ENCODE measurements around the gene B9D1.

B9D1 gene

DNA sequence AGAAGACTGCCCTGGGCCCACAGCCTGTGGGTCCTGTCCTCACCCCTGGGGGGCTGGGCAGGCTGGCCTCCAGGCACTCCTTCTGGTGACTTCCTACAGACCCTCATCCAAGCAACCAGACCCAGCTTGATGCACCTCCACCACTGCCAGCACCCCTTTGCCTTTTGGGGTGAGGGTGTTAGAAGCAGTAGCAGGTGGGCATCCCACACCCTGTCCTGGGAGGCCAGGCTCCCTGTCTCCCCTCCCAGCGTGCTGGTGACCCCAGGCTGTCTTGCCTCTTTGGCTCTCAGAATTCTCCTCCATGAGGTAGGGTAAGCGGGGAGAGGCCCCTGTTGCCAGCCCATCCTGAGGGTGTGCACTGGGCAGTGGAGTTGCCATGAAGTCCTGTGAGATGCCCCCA, 33.4 kb downstream of the B9D1 start:
- DNase-seq (ENCODE audit: low read depth): no peak

DNA sequence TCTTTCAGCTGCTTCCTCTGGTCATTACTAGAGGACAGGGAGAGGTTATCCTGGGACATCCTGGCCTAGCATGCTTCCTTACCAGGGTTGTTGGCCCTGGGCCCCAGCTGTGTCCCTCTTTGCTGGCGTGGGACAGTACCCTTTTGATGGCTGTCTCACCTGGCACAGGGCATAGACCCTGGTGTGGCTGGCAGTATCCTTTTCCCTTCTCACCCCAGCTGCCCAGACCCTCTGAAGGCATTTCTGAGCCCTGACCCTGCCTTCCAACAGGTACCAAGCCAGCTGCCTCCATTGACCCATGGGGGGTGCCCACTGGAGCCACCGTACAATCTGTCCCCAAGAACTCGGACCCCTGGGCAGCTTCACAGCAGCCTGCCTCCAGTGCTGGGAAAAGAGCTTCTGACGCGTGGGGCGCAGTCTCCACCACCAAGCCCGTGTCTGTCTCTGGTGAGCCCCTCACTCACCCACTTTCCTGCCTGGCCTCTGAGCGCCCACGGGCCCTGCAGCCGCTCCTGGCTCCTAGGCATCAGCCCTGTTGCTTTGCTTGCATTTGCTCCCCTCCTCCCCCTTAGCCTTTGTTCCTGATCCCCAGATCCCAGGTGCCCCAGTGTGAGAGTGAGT, 34.0 kb downstream of the B9D1 start:
- H3K4me3 ChIP-seq (ENCODE audit: low read depth, low read length): no peak overlapping the region

More for the DNA sequence above, 33.4 kb downstream of the B9D1 start:
- no peak overlapping the region for H3K4me3 ChIP-seq (ENCODE audit: low read depth, low read length)

DNA sequence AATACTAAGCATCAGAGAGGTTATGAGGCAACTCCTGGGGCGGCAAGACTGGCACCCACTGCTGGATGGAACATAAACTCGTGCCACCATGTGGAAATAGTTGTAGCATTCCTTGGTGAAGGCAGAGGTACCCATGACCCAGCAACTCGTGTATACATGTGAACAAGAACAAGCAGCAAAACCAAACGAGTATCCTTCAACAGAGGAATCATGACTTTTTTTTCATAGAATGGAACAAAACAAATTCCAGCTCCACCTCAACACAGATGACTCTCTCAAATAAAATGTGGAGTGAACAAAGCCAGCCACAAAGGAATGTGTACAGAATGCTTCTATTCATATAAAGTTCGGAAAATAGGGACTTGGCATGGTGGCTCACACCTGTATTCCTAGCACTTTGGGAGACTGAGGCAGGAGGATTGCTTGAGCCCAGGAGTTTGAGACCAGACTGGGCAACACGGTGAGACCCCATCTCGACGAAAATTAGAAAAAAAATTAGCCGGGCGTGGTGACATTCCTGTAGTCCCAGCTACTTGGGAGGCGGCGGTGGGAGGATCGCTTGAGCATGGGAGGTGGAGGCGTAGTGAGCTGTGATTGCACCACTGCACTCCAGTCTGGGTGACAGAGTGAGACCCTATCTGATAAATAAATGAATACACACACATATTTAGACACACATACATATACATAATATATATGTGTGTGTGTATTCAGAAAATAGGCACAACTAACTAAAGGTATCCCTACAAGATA, 35.3 kb downstream of the B9D1 start:
- DNase-seq (ENCODE audit: low read depth): peak; percentile 54
- no peak overlapping the region for H3K4me3 ChIP-seq (ENCODE audit: low read depth, low read length)

More for the DNA sequence above, 34.0 kb downstream of the B9D1 start:
- DNase-seq (ENCODE audit: low read depth): no peak

DNA sequence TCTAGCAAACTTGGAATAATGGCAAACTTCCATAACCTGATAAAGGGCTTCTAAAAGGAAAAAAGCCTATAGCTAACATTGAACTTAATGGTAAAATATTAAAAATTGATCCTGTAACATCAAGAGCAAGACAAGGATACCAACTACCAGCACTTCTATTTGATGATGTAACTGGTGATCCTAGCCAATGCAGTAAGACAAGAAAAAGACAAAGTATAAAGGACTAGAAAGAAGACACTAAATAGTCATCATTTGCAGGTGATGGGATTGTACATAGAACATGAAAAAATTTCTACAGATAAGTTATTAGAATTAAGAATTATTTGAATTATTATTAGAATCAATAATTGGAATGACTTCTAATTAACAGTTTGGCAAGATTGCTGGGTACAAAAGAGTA, 37.0 kb downstream of the B9D1 start:
- no peak for DNase-seq (ENCODE audit: low read depth)
- no peak overlapping the region for H3K4me3 ChIP-seq (ENCODE audit: low read depth, low read length)

DNA sequence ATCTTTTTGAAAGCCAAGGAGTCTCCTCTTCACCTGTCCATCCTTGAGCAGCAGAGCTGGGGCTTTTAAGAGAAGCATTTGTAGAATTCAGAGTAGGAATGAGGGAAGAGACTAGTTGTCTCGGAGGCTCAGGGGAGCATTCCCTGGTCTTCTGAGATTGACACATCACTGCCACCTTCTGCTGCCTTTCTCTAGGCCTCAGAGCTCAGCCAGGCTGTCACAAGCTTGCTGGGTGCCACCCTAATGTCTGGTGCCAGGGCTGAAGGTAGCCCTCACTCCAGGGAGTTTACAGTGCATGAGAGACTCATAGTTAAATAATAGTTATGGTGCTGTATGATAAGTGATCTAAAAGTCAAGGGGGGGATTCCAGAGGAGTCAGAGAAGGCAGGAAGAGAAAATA, 39.7 kb downstream of the B9D1 start:
- DNase-seq (ENCODE audit: low read depth): no peak
- H3K4me3 ChIP-seq (ENCODE audit: low read depth, low read length): no peak overlapping the region

DNA sequence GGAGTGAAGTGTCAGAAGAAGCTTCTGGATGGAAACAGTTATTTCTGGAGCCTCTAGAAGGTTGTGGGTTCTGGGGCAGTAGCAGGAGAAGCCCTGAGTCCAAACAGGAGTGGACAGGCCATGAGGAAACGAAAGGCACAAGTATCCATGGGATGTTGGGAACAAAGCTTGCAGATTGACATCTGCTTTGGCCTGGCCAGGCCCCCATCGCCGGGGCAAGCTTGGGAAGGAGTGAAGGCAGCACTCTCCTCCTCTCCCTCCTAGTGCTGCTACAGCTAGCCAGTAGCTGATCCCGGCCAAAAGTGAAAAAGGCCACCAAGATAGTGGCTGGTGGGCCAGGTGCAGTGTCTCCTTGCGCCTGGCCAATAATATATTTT, 40.4 kb downstream of the B9D1 start:
- H3K4me3 ChIP-seq (ENCODE audit: low read depth, low read length): no peak overlapping the region
- no peak for DNase-seq (ENCODE audit: low read depth)

DNA sequence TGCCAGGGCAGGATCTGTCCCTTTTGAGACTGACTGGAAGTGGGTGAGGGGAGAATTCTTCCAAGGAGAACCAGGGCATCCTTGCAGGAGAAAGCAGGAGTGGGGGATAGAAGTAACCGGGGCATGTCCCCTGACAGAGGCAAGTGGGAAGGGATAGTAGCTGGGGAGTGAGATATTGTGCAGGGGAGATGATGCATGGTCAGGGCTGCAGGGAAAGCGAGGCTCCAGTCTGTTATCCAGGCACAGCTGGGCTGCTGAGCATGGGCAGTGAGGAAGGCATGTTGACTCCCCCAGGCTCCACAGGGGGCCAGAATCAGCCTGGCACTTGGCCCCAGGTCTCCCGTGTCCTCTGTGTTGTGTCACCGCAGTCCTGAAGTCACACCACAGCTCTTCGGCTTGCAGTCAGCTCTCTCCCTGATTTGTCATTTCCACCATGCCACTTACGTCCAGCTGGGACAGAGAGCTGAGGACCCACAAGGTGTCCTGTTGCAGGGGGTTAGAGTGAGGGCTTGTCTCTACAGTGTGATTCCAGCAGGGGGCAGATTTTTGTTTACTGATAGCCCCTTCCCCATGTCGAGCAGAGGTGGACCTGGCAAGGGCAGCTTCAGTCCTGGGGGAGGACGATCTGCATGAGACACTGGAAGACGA, 40.9 kb downstream of the B9D1 start:
- H3K4me3 ChIP-seq (ENCODE audit: low read depth, low read length): no peak overlapping the region
- DNase-seq (ENCODE audit: low read depth): no peak

DNA sequence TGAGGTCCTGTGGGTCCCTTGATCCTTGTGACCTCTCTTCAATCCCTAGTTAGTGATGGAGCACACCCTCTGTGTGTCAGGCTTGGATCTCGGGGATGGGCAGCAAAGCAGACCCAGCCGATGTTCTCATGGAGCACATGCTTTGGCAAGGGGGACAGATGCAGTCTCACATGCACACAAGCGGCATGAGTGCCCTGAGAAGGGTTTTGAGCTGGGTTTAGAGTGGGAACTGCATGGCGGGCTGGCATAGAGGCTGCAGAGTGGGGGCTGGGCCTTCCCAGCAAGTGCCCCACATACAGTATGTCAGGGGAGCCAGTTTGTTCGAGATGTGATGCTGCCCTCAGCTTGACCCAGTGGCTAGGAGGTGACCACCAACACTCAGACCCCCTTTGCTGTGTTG, 41.6 kb downstream of the B9D1 start:
- DNase-seq (ENCODE audit: low read depth): no peak
- H3K4me3 ChIP-seq (ENCODE audit: low read depth, low read length): no peak overlapping the region

DNA sequence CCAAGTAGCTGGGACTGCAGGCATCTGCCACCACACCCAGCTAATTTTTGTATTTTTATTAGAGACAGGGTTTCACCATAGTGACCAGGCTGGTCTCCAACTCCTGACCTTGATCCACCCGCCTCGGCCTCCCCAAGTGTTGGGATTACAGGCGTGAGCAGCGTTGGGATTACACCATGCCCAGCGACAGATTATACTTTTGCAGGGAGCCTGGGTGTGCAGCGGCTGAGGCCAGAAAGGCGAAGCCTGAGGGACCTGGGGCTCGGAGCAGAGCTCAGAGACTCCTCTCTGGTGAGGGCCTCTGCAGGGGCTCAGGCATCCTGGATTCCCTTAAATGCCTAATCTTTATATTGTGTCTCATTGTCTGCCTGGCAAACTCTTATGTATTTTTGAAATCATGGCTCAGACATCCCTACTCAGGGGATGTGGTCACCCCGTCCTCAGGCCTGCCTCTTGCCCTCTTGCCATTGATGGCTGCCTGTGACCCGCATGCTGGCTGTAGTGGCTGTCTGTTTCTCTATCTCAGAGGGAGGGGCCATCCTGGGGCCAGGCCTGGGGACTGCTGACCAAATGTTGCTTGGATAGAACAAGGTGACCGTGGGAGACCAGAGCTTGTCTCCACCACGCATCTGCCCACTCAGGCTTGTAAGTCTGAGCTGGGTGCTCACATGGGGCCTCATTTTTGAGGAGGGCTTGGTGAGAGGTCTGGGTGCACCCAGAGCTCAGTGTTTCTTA, 42.6 kb downstream of the B9D1 start:
- DNase-seq (ENCODE audit: low read depth): no peak
- H3K4me3 ChIP-seq (ENCODE audit: low read depth, low read length): no peak overlapping the region

DNA sequence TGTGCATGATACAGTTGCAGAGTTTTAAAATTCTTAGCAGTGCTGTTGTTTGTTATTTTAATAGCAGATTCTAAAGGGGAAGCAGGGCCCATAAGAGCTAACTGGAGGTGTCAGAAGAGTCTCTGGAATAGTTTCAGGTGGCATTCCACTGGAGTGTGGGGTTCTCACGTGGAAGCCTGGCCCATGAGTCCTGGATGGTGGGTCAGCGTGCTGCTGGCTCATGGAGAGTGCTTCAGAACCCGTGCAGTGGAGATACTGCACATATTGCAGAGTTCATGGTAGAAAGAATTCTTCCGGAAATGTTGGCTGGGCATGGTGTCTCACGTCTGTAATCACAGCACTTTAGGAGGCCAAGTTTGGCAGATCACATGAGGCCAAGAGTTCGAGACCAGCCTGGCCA, 43.9 kb downstream of the B9D1 start:
- no peak overlapping the region for H3K4me3 ChIP-seq (ENCODE audit: low read depth, low read length)
- DNase-seq (ENCODE audit: low read depth): no peak

DNA sequence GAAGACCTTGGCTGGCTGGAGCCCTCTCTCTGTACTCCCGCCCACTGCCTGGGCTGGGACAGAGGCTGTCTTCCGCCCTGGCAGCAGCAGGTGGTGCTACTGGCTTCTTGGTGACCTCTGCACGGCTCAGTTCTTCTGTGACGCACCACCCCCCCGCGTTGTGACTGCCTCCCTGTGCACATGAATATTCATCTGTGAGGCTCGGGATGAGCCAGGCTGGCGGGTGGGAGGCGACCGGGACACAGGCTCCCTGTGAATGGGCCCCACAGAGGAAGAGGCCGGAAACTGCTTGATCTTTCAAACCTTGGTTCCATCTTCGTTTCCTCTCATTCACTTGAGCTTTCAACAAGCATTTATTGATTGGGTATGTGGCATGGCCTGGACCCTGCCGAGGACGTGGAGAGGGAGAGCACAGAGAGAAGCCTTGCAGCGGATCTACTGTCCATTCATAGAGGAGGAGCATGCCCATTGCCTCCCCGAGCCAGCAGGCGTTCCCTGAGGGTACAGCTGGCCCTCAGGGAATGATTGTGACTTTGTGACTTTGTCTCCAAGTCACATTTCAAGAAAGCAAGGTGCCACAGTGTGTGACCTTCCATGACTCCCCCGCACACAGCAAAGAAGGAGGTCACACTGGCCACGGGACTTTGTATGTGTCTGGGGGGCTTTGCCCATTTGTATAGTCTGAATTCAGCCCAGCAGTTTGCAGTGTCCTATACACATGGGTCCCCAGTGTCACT, 45.0 kb downstream of the B9D1 start:
- DNase-seq (ENCODE audit: low read depth): peak; percentile 70
- no peak overlapping the region for H3K4me3 ChIP-seq (ENCODE audit: low read depth, low read length)

DNA sequence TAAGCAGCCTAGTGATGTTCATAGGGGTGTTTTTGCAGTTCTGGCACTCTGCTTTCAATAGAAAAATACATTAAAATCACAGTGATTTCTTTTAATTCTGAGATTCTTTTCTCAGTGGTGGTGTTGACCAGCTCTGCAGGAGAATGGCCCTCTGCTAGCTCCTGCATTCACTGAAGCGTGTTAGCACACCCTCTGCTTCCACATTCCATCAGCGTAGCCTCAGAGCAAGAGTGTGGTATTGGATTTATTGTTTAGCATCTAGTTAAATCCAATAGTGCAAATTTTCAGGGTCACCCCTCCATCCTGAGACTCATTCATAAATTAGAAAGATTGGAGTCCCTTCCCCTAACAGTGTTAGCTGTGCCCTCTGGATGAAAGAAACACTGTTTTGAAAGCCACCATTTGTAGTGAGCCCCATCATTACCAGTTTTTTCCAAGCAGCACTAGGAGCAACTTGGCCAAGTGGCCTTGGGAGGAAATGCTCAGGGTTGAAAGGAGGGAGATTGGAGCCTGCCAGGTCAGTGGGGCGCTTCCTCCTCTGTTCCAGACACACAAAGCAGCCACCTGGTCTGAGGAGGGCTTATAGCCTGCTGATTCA, 45.7 kb downstream of the B9D1 start:
- H3K4me3 ChIP-seq (ENCODE audit: low read depth, low read length): no peak overlapping the region
- no peak for DNase-seq (ENCODE audit: low read depth)

DNA sequence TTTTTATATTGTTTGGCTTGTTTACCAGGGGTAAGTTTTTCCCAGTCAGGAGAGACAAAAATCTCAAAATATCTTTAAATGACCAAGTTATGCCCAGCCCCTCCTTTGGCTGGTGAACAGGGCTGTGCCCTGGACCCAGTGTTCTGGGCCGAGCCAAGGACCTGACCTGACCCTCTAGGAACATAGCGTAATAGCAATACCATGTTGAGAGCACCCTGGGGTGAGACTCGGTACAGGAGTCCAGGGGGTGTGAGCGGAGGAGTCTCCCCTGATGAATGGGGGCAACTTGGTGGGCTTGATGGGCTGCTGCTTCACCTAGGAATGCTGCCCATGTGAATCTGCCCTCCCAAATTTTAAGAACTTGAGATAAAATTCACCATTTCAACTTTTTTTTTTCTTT, 47.4 kb downstream of the B9D1 start:
- no peak overlapping the region for H3K4me3 ChIP-seq (ENCODE audit: low read depth, low read length)
- no peak for DNase-seq (ENCODE audit: low read depth)

DNA sequence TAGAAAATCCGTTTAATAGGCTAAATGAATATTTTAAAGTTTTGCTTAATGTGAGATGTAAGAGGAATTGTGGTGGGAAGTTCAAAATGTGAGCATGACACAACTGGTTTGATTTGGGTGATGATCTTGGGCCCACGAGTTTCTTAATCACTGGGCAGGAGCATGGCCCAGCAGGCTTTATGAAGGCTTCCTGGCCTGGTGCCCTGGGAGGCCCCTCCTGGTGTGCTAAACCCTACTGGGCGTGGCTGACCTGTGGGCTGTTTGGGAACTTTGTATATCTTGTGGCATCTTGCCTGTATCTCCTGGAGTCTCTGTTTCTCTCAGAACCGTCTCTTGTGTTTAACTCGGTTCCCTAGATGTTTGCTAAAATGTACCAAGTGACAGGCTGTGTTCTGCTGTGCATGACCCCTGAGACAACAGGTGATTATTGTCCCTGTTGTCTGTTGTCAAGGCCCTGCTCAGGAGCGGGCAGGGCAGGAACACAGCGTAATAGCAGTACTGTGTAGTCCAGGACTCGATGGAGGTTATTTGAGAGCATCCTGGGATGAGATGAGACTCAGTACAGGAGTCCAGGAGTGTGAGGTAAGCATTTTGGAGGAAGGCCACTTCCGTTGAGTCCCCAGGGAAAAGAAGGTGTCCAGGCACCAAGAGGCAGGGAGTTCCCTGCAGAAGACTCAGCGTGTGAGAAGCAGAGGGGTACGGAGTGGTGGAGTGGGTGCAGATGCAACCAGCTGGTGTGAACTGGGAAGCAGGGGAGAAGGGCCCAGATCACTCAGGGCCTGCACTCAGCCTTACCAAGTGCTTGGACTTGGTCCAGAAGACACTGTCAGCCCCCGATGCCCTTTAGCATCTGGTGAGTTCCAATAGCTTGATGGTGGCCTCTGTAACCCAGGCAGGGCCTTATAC, 48.5 kb downstream of the B9D1 start:
- H3K4me3 ChIP-seq (ENCODE audit: low read depth, low read length): no peak overlapping the region

DNA sequence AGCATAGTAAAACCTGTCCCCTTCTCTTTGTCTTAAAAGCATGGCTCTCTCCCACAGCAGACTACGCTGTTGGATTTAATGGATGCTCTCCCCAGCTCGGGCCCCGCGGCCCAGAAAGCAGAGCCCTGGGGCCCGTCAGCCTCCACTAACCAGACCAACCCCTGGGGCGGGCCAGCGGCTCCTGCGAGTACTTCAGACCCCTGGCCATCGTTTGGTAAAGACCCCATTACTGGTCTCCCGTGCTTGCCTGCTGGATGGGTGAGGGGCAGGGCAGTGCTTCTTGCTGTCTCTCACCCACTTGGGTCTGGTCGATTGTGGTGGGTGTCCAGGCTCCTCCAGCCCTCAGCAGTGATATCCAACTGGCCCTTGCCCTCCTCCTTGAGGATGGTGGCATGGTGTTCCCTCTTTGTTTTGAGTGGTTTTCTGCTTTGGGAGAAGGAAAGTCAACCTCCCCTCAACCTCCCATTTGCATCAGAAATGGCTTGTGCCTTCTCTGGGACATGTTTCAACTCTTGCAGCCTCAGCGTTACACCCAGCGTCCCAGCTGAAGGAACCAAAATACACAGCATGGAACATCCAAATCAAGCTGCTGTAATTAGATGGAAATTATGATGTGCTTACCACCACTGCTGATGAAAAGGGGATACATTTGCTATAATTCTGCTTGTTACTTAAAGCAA, 49.3 kb downstream of the B9D1 start:
- no peak for DNase-seq (ENCODE audit: low read depth)
- H3K4me3 ChIP-seq (ENCODE audit: low read depth, low read length): no peak overlapping the region

More for the DNA sequence above, 48.5 kb downstream of the B9D1 start:
- DNase-seq (ENCODE audit: low read depth): no peak

DNA sequence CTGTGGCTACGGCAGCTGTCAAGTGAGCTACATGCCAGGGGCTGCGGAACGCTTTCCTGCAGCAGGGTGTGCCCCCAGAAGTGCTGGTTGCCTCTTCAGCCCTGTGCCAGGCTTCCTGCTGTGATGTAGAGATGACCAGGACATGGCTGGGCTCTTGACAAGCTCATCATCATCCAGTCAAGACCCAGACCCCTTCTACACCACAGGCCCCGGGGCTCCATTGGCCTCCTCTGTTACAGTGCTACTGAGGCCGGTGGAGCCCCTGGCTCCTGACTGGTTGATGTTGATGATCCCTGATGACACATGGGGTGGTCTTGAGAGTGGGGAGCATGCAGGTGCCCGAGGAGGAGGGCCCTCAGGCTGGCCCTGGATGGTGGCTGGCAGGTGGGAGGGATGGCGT, 50.1 kb downstream of the B9D1 start:
- no peak overlapping the region for H3K4me3 ChIP-seq (ENCODE audit: low read depth, low read length)
- no peak for DNase-seq (ENCODE audit: low read depth)

DNA sequence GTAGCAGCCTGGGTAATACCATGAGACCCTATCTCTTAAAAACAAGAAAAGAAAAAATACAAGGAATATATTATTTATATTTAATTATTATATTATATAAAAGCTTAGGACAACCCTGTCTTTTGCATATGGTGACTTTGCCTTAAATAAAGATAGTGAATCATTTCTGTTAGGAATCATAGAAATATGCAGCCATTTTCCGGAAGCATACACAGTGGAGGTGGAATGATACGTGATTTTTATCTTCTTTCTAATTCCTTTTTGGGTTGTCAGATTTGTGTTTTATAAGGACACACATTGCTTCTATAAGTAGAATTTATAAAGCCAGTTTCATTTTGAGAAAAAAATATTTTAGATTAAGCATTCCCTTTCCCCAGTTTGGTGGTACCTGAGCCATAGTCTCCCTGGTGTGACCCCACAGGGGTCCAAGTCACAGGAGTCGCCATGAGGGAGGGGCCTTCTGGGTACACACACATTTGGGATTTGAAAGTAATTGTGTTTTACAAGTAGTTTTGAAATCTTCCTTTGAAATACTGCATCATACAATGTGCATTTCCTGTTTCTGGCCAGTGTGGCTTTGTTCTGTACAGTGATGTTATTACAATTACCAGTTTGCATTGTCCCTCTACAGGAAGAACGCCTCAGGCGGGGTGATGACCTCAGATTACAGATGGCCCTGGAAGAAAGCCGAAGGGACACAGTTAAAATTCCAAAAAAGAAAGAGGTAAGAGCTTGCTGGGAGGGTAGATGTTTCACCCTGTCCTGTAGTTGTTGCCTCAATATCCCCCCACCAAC, 50.9 kb downstream of the B9D1 start:
- DNase-seq (ENCODE audit: low read depth): no peak
- no peak overlapping the region for H3K4me3 ChIP-seq (ENCODE audit: low read depth, low read length)

All from skeletal muscle cell (primary cell).